Hair follicular keratinocyte (primary cell): ENCODE measurements around the gene SCGB1C1. TPM values are rescaled to one million over a fixed set of nuclear protein-coding genes. Genes with fewer than 3 reads are reported as not detected.

Source experiments
- total RNA-seq: library from RNA; depleted of rRNA; stranded (reverse); fragments of >200 nt; gene quantifications from 2 replicates; pipeline ENCODE4 v1.2.3, GENCODE V29; 2015

The SCGB1C1 gene
- not detected in 2 replicates for total RNA-seq

GRCh38 chr11:192674-193128 lies at the start of gene SCGB1C1:
Gene SCGB1C1, plus strand, starts transcription at chr11:193078. Its CDS starts 22 bp downstream, at chr11:193100.

DNA sequence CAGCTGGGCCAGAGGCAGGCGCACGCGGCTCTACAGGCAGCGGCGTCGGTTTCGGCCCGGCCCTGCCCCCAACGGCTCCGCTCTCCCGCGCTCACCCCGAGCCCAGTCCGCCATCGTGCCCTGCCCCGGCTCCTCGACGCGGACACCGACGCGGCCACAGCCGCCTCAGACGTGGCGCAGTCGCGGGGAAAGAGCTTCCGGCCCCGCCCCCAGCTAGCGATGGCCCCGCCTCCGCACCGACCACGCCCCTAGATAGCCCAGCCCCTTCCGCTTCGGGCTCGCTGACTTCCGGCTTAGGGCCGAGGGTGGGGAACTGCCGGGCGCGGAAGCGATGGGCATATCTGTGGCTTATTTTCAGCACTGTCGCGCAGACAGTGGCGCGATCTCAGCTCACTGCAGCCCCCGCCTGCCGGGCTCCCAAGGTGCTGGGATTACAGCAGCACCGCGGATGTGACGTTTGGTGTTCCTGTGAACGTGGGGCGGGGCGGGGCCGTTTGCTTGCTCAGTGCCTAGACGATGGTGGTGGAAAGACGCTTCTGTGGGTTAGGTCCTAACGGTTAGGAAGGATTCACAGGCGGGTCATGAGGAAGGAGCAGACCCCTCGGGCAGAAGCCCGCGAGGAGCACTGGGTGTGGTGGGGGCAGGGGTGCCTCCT lies 14.5 kb downstream of the SCGB1C1 start, which contains the start of the genes BET1L and RIC8A:
BET1L (minus strand) TSS at position 192 of the 655 bp plus-strand sequence; CDS start at position 114, 78 bp downstream.
RIC8A (plus strand) TSS at position 501 of the 655 bp plus-strand sequence. CDS start 1,147 bp downstream, outside the sequence.

DNA sequence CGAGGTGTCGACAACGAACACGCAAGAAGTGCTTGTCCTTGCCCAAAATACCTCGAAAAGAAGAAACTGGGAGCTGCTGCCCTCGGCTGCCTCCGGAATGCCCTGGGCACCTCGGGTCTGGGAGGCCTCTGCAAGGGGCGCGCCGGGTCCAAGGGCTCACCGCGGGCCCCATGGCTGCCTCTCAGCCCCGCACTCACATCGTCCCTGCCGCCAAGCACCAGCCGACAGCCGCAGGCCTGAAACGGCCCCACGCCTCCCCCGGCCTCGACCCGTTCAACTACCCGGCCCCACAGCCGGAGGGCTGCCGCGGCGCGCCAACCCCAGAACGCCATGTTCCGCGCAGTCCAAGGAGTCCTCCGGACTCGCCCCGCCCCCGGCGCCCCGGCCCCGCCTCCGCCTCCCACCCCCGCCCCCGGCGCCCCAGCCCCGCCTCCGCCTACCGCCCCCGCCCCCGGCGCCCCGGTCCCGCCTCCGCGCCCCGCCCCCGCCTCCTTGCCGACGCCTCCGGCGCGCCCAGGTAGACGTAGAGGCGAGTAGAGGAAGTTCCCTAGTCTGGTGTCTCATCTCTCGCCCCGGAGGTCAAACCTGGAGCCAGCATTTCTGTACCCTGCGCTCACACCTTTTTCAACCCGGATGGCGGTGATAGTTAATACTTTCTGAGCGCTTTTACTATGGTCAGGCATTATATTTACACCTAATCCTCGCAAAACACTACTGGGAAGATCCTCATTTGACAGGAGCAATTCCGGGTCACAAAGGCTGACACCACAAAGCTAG lies 43.3 kb downstream of the SCGB1C1 start, which contains the start of gene SIRT3:
SIRT3 (minus strand) TSS at position 346 of the 777 bp plus-strand sequence; CDS start at position 332, 14 bp downstream.

DNA sequence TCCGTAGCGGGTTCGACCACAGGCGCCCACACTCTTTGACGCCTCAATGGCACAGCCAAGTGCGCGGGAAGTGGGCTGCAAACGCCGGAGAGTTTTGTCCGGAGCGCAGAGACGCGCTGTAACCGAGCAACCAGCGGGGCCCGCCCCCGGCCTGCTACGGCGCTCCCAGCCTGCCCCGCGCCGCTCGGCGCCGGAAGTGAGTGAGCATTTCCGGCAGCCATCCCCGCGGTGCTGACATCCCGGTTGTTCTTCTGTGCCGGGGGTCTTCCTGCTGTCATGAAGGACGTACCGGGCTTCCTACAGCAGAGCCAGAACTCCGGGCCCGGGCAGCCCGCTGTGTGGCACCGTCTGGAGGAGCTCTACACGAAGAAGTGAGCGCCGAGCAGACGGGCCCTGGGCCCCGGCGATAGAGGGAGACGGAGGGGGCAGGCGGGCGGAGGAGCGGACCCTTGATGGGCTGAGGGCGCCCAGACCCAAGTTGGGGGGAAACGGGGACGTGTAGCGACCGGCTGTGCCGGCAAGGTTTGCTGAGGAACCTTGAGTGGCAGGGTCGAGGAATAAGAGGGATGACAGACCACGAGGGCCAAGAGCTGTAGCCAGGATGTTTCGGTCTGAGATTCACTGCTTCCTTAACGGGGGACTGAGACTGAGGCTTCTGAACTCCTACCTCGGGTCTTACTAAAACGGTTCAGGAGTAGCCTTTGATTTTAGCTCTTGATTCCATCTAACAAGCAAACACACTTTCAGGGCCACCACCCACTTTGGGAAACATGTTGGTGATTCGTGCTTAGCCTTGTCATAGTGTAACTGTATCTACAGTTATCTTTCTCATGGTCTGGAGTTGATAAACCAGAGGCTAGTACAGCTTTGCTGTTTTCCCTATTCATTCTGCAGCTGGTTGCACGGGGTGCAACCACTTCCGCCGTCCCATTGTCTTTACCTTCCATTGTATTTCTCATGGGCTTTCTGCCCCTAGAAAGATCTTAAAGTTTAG lies 44.2 kb downstream of the SCGB1C1 start, which contains the start of gene PSMD13:
PSMD13 (plus strand) TSS at position 203 of the 994 bp plus-strand sequence; CDS start at position 277, 74 bp downstream.

Other genes starting within 250 kb of the SCGB1C1 start
- gene BET1L, start 14.3 kb downstream of the SCGB1C1 start, total RNA-seq, result 15.6 and 19.0 TPM in 2 replicates
- gene RIC8A, start 14.6 kb downstream of the SCGB1C1 start, total RNA-seq, result 112 and 137 TPM in 2 replicates
- gene SIRT3, start 43.3 kb downstream of the SCGB1C1 start, total RNA-seq, result 11.8 and 20.8 TPM in 2 replicates
- 153 and 187 TPM in 2 replicates for gene PSMD13, start 43.9 kb downstream of the SCGB1C1 start, total RNA-seq
- not detected in 2 replicates for gene NLRP6, start 85.3 kb downstream of the SCGB1C1 start, total RNA-seq
- 1.0 and 3.6 TPM in 2 replicates for gene PGGHG, start 96.0 kb downstream of the SCGB1C1 start, total RNA-seq
- not detected in 2 replicates for gene IFITM5, start 106.4 kb downstream of the SCGB1C1 start, total RNA-seq
- gene IFITM2, start 114.7 kb downstream of the SCGB1C1 start, total RNA-seq, result 16.7 and 23.8 TPM in 2 replicates
- 6.8 and 20.1 TPM in 2 replicates for gene IFITM1, start 121.0 kb downstream of the SCGB1C1 start, total RNA-seq
- 41.5 and 86.0 TPM in 2 replicates for gene IFITM3, start 127.8 kb downstream of the SCGB1C1 start, total RNA-seq
- gene B4GALNT4, start 176.4 kb downstream of the SCGB1C1 start, total RNA-seq, result 11.0 and 21.8 TPM in 2 replicates
- gene PKP3, start 201.1 kb downstream of the SCGB1C1 start, total RNA-seq, result 292 and 373 TPM in 2 replicates
- 5.9 and 7.8 TPM in 2 replicates for gene SIGIRR, start 221.9 kb downstream of the SCGB1C1 start, total RNA-seq
- gene ANO9, start 248.9 kb downstream of the SCGB1C1 start, total RNA-seq, result 9.5 and 19.5 TPM in 2 replicates